ENCODE data around the gene DHFR. TPM values are rescaled to one million over a fixed set of nuclear protein-coding genes. Genes with fewer than 3 reads are reported as not detected.

The DHFR gene
- total RNA-seq, 2 donors from 2014 or later, result 1.8 to 2.0 TPM

DNA sequence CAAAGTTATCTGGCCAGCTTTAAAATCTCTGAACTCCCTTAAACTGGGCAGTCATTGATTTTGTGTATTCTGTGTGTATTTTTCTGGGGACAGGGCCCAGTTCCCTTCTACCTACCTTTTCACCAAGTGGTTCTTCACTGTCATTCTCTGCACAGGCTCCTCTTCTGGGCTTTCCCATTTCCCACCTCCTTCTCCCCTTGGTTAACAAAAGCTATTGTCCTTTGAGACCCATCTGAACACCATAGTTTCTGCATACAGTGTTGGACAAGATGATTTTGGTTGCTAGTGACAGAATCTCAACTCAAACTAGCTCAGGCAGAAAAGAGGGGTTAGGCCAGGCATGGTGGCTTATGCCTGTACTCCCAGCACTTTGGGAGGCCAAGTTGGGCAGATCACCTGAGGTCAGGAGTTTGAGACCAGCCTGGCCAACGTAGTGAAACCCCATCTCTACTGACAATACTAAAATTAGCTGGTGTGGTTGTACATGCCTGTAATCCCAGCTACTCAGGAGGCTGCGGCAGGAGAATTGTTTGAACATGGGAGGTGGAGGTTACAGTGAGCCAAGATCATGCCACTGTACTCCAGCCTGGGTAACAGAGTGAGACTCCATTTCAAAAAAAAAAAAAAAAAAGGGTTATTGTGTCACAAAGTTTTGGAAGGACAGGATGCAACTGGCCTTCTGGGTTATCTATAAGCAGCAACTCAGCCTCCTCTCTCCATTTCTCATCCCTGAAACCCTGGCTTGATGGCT lies 53.7 kb downstream of the DHFR start:
- 90 to 95% methylated on average over 2 of the region's 2 CpGs for WGBS, 2 donors
- no peak for ATAC-seq
- Histone ChIP-seq H3K4me1 (no peaks in the 10 kb centered on the region), H3K4me3 (no peak overlapping the region), H3K27ac (no peak overlapping the region), H3K27me3 (no peaks in the 10 kb centered on the region), H3K9me3 (no peaks in the 10 kb centered on the region), H3K36me3 (replicated peaks in 1 of 2; ENCODE audit: insufficient read depth in 1 of 2, low read depth in 2 of 2) (no peaks in the 10 kb centered on the region)
- intact Hi-C loops (cut with DNase I), result no loop called here
- TF ChIP-seq, protein P1, sequence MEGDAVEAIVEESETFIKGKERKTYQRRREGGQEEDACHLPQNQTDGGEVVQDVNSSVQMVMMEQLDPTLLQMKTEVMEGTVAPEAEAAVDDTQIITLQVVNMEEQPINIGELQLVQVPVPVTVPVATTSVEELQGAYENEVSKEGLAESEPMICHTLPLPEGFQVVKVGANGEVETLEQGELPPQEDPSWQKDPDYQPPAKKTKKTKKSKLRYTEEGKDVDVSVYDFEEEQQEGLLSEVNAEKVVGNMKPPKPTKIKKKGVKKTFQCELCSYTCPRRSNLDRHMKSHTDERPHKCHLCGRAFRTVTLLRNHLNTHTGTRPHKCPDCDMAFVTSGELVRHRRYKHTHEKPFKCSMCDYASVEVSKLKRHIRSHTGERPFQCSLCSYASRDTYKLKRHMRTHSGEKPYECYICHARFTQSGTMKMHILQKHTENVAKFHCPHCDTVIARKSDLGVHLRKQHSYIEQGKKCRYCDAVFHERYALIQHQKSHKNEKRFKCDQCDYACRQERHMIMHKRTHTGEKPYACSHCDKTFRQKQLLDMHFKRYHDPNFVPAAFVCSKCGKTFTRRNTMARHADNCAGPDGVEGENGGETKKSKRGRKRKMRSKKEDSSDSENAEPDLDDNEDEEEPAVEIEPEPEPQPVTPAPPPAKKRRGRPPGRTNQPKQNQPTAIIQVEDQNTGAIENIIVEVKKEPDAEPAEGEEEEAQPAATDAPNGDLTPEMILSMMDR (IDR thresholded peaks at IDR 0.05), result no peak
- no peak for TF ChIP-seq POLR2A (IDR thresholded peaks at IDR 0.05)
- no peak for DNase-seq

DNA sequence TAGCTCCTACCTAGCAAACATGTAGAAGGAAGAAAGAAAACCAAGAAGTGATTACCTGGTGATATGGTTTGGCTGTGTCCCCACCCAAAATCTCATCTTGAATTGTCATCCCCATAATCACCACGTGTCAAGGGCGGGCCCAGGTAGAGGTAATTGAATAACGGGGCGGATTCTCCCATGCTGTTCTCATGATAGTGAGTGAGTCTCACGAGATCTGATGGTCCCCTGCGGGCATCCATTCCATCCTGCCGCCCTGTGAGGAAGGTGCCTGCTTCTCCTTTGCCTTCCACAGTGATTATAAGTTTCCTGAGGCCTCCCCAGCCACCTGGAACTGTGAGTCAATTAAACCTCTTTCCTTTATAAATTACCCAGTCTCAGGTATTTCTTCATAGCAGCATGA lies 57.3 kb downstream of the DHFR start:
- ATAC-seq, result no peak
- H3K27me3 ChIP-seq, result no peaks in the 10 kb centered on the region
- H3K36me3 ChIP-seq (replicated peaks in 1 of 2; ENCODE audit: insufficient read depth in 1 of 2, low read depth in 2 of 2), result no peaks in the 10 kb centered on the region
- no peak overlapping the region for H3K27ac ChIP-seq
- WGBS, 2 donors, result 68 to 70% methylated on average over 7 of the region's 7 CpGs
- TF ChIP-seq POLR2A (IDR thresholded peaks at IDR 0.05), result no peak
- TF ChIP-seq, protein P1 (IDR thresholded peaks at IDR 0.05), result no peak
- no peak overlapping the region for H3K4me3 ChIP-seq
- H3K9me3 ChIP-seq, result no peaks in the 10 kb centered on the region
- DNase-seq, result no peak
- no peaks in the 10 kb centered on the region for H3K4me1 ChIP-seq
- intact Hi-C loops (cut with DNase I), result no loop called here

DNA sequence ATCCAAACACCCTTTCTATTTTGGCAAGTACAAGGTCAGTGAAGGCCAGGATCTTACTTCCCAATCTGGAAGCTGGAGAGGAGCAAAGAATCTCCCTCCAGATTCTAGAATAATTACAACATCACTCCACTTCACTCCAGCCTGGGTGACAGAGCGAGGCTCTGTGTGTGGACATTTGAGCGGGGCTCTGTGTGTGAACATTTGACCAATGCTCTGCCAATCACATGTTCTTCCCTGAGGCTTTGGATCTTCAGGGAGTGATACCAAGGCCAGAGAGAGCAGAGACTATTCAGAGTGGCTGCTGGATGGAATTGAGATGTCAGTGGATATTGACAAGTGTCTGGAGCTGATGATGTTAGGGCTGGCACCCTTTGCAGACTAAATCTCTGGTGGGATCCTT lies 60.0 kb downstream of the DHFR start:
- H3K9me3 ChIP-seq, result no peaks in the 10 kb centered on the region
- no peak overlapping the region for H3K4me3 ChIP-seq
- H3K36me3 ChIP-seq (replicated peaks in 1 of 2; ENCODE audit: insufficient read depth in 1 of 2, low read depth in 2 of 2), result no peaks in the 10 kb centered on the region
- DNase-seq (no peak), ATAC-seq (no peak)
- 84 to 86% methylated on average over 1 to 2 of the region's 2 CpGs for WGBS, 2 donors
- intact Hi-C loops (cut with DNase I), result no loop called here
- no peak overlapping the region for H3K27ac ChIP-seq
- H3K27me3 ChIP-seq, result no peaks in the 10 kb centered on the region
- TF ChIP-seq, protein P1 (IDR thresholded peaks at IDR 0.05), result no peak
- TF ChIP-seq POLR2A (IDR thresholded peaks at IDR 0.05), result no peak
- H3K4me1 ChIP-seq, result no peaks in the 10 kb centered on the region

DNA sequence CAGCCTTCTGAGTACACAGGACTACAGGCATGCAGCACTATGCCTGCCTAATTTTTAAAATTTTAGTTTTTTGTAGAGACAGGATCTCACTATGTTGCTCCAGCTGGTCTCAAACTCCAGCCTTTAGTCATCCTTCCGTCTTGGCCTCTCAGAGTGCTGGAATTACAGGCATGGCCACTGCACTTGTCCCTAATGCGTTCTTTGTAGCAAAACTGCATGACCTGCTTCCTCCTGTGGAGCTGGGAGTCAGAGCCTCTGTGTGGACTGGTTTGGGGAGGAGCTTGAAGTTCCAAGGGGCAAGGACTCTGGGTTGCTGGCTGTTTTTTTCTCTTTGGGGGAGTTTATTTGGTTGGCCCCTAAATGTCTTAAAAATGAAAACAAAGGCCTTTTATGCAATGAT lies 62.0 kb downstream of the DHFR start:
- H3K9me3 ChIP-seq, result no peaks in the 10 kb centered on the region
- DNase-seq, result no peak
- ATAC-seq, result no peak
- intact Hi-C loops (cut with DNase I), result no loop called here
- H3K27me3 ChIP-seq, result no peaks in the 10 kb centered on the region
- TF ChIP-seq POLR2A (IDR thresholded peaks at IDR 0.05), result no peak
- TF ChIP-seq, protein P1 (IDR thresholded peaks at IDR 0.05), result no peak
- H3K36me3 ChIP-seq (replicated peaks in 1 of 2; ENCODE audit: insufficient read depth in 1 of 2, low read depth in 2 of 2), result no peaks in the 10 kb centered on the region
- H3K4me3 ChIP-seq, result no peak overlapping the region
- no peaks in the 10 kb centered on the region for H3K4me1 ChIP-seq
- no peak overlapping the region for H3K27ac ChIP-seq
- WGBS, 2 donors, result 66 to 80% methylated on average over 2 of the region's 2 CpGs

DNA sequence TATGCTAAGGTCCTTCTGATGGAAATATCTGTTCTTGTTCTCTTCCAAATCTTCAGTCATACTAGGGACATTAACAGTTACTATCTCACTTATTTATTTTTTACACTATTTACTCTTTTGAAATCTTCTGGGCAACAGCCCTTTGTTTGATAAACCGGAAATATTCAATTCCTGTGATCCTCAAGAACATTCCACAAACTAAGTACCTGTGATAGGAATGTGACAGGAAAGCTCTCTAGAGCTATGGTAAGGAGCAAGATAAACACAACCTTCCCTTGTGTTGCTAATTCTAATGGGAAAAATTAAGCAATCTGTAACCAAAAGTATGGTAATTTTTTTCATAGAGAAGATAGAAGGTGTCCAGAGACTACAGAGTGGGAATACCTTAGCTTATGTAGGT lies 62.7 kb downstream of the DHFR start:
- intact Hi-C loops (cut with DNase I), result no loop called here
- H3K27ac ChIP-seq, result no peak overlapping the region
- no peak for ATAC-seq
- TF ChIP-seq, protein P1 (IDR thresholded peaks at IDR 0.05), result no peak
- TF ChIP-seq POLR2A (IDR thresholded peaks at IDR 0.05), result no peak
- H3K36me3 ChIP-seq (replicated peaks in 1 of 2; ENCODE audit: insufficient read depth in 1 of 2, low read depth in 2 of 2), result no peaks in the 10 kb centered on the region
- WGBS, 2 donors, result 5 to 10% methylated on average over 1 of the region's 1 CpG
- no peak overlapping the region for H3K4me3 ChIP-seq
- no peaks in the 10 kb centered on the region for H3K9me3 ChIP-seq
- no peak for DNase-seq
- H3K4me1 ChIP-seq, result no peaks in the 10 kb centered on the region
- no peaks in the 10 kb centered on the region for H3K27me3 ChIP-seq

All from body of pancreas (tissue), 4 donors.